GM10248 (cell line): Measurements from ENCODE around the gene DDX19B.
"Not testable (repeated sequence)": the region's sequence is repeated elsewhere in the genome, so short reads cannot be mapped to it uniquely, and the experiment has no call there.

Experiments
- CTCF ChIA-PET: fragments of 300-600 bp; sonication (Branson Sonifier 250); formaldehyde crosslinking; extraction: SDS; loops from one replicate; lab custom pipeline; 2021; ENCODE audit warnings: antibody characterized with exemption; lab: Yijun Ruan, JAX
- POLR2A ChIA-PET: fragments of 350-650 bp; sonication (Branson Sonifier 250); formaldehyde crosslinking; extraction: SDS; loops from one replicate; lab custom pipeline; 2020; ENCODE audit warnings: antibody characterized with exemption; lab: Yijun Ruan, JAX
- DNase-seq: peaks from one replicate; pipeline ENCODE4 v3.0.0; 2012; ENCODE audit errors: extremely low spot score
- TF ChIP-seq, protein P1 (sequence below): IDR thresholded peaks from 2 replicates; pipeline ENCODE4 v1.5.1; 2012; ENCODE audit warnings: mild to moderate bottlenecking, low read depth; ENCODE audit errors: extremely low read depth, missing control alignments, control extremely low read depth

The DDX19B gene

DNA sequence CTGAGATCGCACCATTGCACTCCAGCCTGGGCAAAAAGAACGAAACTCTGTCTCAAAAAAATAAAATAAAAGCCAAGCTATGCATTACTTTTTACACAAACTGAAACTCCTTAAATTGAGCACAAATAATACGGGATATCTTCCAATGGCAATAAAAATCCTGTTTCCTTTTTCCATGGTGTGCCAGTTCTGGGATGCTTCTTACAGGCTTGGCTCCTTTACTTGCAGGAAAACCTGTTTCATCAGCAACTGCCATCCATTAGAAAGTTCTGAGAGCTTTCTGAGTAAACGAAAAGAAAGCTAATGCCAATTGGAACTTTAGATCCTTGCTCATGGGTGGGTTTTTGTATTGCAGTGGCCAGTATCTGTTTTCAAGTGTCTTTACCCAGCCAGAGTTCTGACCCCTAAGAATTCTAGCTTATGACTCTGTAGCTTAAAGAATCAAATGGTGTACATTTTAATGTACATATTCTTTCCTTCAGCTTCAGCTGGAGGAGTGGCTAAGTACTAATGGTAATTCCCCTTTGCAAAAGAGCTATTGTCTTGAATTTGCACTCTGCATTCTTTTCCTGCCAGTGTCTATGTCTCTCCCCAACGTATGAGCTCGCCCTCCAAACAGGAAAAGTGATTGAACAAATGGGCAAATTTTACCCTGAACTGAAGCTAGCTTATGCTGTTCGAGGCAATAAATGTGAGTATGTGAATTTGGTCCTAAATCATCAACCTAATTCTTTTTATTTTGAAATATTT is 26.2 kb downstream of the DDX19B start:
- TF ChIP-seq, protein P1, sequence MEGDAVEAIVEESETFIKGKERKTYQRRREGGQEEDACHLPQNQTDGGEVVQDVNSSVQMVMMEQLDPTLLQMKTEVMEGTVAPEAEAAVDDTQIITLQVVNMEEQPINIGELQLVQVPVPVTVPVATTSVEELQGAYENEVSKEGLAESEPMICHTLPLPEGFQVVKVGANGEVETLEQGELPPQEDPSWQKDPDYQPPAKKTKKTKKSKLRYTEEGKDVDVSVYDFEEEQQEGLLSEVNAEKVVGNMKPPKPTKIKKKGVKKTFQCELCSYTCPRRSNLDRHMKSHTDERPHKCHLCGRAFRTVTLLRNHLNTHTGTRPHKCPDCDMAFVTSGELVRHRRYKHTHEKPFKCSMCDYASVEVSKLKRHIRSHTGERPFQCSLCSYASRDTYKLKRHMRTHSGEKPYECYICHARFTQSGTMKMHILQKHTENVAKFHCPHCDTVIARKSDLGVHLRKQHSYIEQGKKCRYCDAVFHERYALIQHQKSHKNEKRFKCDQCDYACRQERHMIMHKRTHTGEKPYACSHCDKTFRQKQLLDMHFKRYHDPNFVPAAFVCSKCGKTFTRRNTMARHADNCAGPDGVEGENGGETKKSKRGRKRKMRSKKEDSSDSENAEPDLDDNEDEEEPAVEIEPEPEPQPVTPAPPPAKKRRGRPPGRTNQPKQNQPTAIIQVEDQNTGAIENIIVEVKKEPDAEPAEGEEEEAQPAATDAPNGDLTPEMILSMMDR: no peak
- no peak for DNase-seq
- ChIA-PET CTCF (interaction anchor here (0.6 to 3.4 kb wide), 12 partner anchors 9 to 329 kb away, joined by 3 to 11 read pairs (median 4); partner anchors contain the start of gene EXOSC6), POLR2A (interaction anchor here (1.1 kb wide), 1 partner anchor 22 kb away, joined by 5 read pairs; the partner anchor contains the start of gene DDX19A)

GRCh38 chr16:70331091-70331490 is 32.1 kb downstream of the DDX19B start:
- CTCF ChIA-PET: interaction anchor here (0.9 to 3.3 kb wide), 8 partner anchors 9 to 322 kb away, joined by 3 to 32 read pairs (median 4); no protein-coding TSS in a partner anchor
- TF ChIP-seq, protein P1: no peak
- POLR2A ChIA-PET: no interaction called here
- no peak for DNase-seq

- DNase-seq: no peak
- TF ChIP-seq, protein P1: peak; percentile 41
- ChIA-PET POLR2A (no interaction called here), CTCF (interaction anchor here (0.9 to 3.3 kb wide), 8 partner anchors 8 to 322 kb away, joined by 3 to 32 read pairs (median 4); no protein-coding TSS in a partner anchor)
Measured at GRCh38 chr16:70331588-70332358, 32.8 kb downstream of the DDX19B start.

- POLR2A ChIA-PET, DNase-seq: not testable (repeated sequence)
- CTCF ChIA-PET: interaction anchor here (1.7 to 3.3 kb wide), 2 partner anchors 62 to 321 kb away, joined by 4 to 32 read pairs; no protein-coding TSS in a partner anchor
Measured at GRCh38 chr16:70332728-70333127, 33.7 kb downstream of the DDX19B start.

DNA sequence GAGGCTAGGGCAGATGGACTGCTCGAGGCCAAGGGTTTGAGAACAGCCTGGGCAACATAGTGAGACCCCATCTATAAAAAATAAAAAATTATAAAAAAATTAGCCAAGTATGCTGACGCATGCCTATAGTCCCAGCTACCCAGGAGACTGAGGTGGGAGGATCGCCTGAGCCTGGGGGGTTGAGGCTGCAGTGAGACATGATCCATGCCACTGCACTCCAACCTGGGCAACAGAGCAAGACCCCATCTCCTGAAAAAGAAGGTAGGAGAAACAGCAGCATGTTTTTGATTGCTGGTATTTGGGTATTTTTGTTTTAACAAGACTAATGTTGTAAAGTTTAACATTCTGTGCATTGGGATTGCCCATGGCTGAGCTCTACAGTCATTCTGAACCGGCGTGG is 38.8 kb downstream of the DDX19B start:
- TF ChIP-seq, protein P1: no peak
- ChIA-PET POLR2A (no interaction called here), CTCF (no interaction called here)
- no peak for DNase-seq

GRCh38 chr16:70341600-70341999 is 42.6 kb downstream of the DDX19B start:
- ChIA-PET CTCF (interaction anchor here (0.7 kb wide), 1 partner anchor 11 kb away, joined by 3 read pairs; no protein-coding TSS in a partner anchor), POLR2A (no interaction called here)
- DNase-seq: no peak
- TF ChIP-seq, protein P1: no peak
